Measurements from ENCODE around the gene TEAD3. TPM values are rescaled to one million over a fixed set of nuclear protein-coding genes. Genes with fewer than 3 reads are reported as not detected.

TEAD3 gene
- total RNA-seq, 1 experiment from 2014 or later = 27.0 TPM

DNA sequence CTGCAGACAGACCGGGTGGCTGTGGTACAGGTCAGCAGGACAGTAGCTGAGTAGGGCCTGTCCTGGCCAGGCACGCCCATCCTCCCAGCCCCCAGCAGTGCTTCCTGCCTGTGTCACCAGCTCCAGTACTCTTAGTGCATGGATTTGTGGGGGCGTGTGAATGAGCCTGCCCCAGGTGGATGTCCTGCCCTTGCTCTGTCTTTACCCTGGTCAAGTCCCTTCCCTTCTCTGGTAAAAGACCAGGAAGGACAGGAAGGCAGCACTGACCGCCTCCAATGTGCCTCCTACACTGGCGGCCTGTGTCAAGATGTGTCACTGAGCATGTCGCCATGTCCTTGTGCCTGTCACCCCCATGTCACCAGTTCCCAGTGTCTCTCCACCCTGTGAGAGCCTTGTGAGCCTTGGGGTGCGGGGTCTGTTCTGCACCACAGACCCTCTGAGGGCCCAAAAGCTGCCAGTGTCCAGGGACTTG is 11.9 kb downstream of the TEAD3 start:
- no peak overlapping the region for H3T11ph ChIP-seq (ENCODE audit: low read length)
- H3K9me3 ChIP-seq (ENCODE audit: control insufficient read depth, low read depth, low read length) = no peaks in the 10 kb centered on the region
- peak overlapping the region; percentile 19 for H2AK5ac ChIP-seq (ENCODE audit: insufficient read length, low read length)
- peak; percentile 67 for DNase-seq
- Mint-ChIP-seq H3K4me1 (peaks cover 40 to 46% of the 10 kb centered on the region in 2 experiments), H3K27me3 (ENCODE audit: low read depth) (no peaks in the 10 kb centered on the region; the same call in none of the 2 replicates), H3K36me3 (ENCODE audit: insufficient read depth in 1 of 3, low read depth in 3 of 3) (peaks cover 2 to 25% (median 14%) of the 10 kb centered on the region in 3 experiments; a peak in 5 of 7 replicates), H3K9me3 (no peaks in the 10 kb centered on the region; a peak in 1 of 5 replicates), H3K4me3 (peak overlapping the region; percentile 53 to 61; a peak in 3 of 5 replicates), H3K27ac (peak overlapping the region; percentile 97 to 99 (median 99))
- TF ChIP-seq CTCF (conservative IDR thresholded peaks at IDR 0.05) = no peak
- peak overlapping the region; percentile 24 for H2BK12ac ChIP-seq (ENCODE audit: insufficient read length, low read depth, low read length)
- no peak overlapping the region for H2BK120ac ChIP-seq (ENCODE audit: low read depth, low read length, poor library complexity, severe bottlenecking)
- no peak overlapping the region for H3K56ac ChIP-seq (ENCODE audit: insufficient read length, low read depth, low read length)
- peak overlapping the region; percentile 47 for H3K4me2 ChIP-seq (ENCODE audit: insufficient read depth, insufficient read length, low read length)
- no peak overlapping the region for H2BK15ac ChIP-seq (ENCODE audit: low read depth, low read length)
- no peaks in the 10 kb centered on the region for H3K79me1 ChIP-seq (ENCODE audit: insufficient read depth, low read depth, low read length, poor library complexity, severe bottlenecking)
- no peak overlapping the region for H4K91ac ChIP-seq (ENCODE audit: insufficient read length, low read depth, low read length)
- H3K27me3 ChIP-seq (ENCODE audit: insufficient read depth, low read length) = no peaks in the 10 kb centered on the region
- peak overlapping the region; percentile 45 for H2BK5ac ChIP-seq (ENCODE audit: insufficient read length, low read length)
- peak overlapping the region; percentile 31 for H4K5ac ChIP-seq (ENCODE audit: insufficient read length, low read depth, low read length)
- no CpG with 5 or more reads among the region's 7 CpGs for WGBS (ENCODE audit: extremely low coverage, insufficient read length, low lambda C conversion rate)
- peaks cover 13% of the 10 kb centered on the region for H3K23me2 ChIP-seq (ENCODE audit: insufficient read length, low read depth, low read length, poor library complexity, severe bottlenecking)
- no peak overlapping the region for H3K23ac ChIP-seq (ENCODE audit: insufficient read length, low read depth, low read length)
- H3K9ac ChIP-seq (ENCODE audit: extremely low read depth, insufficient read length, low read length) = no peak overlapping the region
- peaks cover 11% of the 10 kb centered on the region; the same call in 1 of the 2 replicates for H3K4me1 ChIP-seq (ENCODE audit: insufficient read depth, low read length)
- peak overlapping the region; percentile 56; the same call in 1 of the 2 replicates for H3K4ac ChIP-seq (ENCODE audit: low read depth, low read length)
- H4K20me1 ChIP-seq (ENCODE audit: control insufficient read depth, insufficient read depth, insufficient read length) = no peaks in the 10 kb centered on the region
- H4K8ac ChIP-seq (replicated peaks; ENCODE audit: insufficient read length, low read depth, low read length) = no peak overlapping the region
- H3K18ac ChIP-seq (ENCODE audit: insufficient read length, low read depth, low read length) = peak overlapping the region; percentile 89
- H3K27ac ChIP-seq (ENCODE audit: insufficient read length, low read depth, low read length) = peak overlapping the region; percentile 32
- no peak overlapping the region for H2BK20ac ChIP-seq (ENCODE audit: low read depth, low read length, poor library complexity, severe bottlenecking)
- peak overlapping the region; percentile 60 for H3K14ac ChIP-seq (ENCODE audit: insufficient read depth, low read length)
- H2AFZ ChIP-seq (ENCODE audit: low read length) = no peak overlapping the region
- H3K79me2 ChIP-seq (ENCODE audit: insufficient read depth, low read length) = no peaks in the 10 kb centered on the region
